Cardiac fibroblast (primary cell): ENCODE measurements around the gene NFKBIA.

Experiments
- DNase-seq, 2 donors: peaks; one replicate each; pipeline versions ENCODE4 v3.0.0 to v3.0.0-alpha.2; 2010; ENCODE audit warnings: low read depth in 2 of 2
- H3K4me3 ChIP-seq, 2 donors: replicated peaks in 1 of 2; 1 replicate in 1 of 2; 2 replicates in 1 of 2; pipeline ENCODE4 v1.5.1; 2011; ENCODE audit warnings: low read depth in 2 of 2, low read length in 2 of 2, mild to moderate bottlenecking in 2 of 2, moderate library complexity in 1 of 2
- CTCF ChIP-seq: IDR thresholded peaks from one replicate; pipeline ENCODE4 v1.5.1; 2011; ENCODE audit warnings: low read depth, mild to moderate bottlenecking, low read length, inconsistent platforms

Gene NFKBIA

GRCh38 chr14:35433826-35434225 is 29.3 kb upstream of the NFKBIA start:
- H3K4me3 ChIP-seq = no peak overlapping the region

DNA sequence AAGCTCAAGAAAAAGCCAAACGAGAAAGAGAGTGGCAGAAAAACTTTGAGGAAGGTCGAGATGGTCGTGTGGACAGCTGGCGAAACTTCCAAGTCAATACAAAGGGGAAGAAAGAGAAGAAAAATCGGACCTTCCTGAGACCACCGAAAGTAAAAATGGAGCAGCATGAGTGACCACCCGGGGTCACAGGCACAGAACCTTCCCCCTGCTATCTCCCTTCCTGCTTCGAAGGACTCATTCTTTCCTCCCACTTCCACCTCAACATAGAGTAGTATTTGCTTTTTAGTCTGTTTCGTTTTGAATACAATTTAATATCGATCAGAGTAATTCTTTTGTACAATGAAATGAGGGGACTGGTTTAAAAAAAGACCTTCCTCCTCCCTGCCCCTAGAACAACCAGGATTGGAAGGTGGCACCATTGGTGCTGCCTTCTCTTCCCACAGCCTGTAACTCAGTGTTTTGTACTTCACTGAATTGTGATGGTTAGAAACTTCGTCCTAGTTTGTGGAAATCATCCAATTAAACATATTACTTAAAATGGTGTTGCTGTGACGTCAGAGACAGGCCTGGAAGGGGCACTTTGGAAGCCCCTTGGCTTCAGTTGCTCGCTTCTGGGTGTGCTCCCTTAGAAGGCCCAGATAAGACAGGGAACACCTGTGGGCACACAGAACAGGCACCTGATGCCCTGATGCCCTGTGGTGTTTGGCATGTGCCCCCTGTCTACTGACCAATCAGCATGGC is 26.1 kb upstream of the NFKBIA start:
- no peak overlapping the region for H3K4me3 ChIP-seq

More at GRCh38 chr14:35433826-35434225, 29.3 kb upstream of the NFKBIA start:
- DNase-seq = no peak
- no peak for TF ChIP-seq CTCF

GRCh38 chr14:35429951-35430350 is 25.4 kb upstream of the NFKBIA start:
- no peak overlapping the region for H3K4me3 ChIP-seq
- TF ChIP-seq CTCF = no peak
- DNase-seq = no peak

More for the DNA sequence above, 26.1 kb upstream of the NFKBIA start:
- DNase-seq = no peak
- TF ChIP-seq CTCF = no peak

DNA sequence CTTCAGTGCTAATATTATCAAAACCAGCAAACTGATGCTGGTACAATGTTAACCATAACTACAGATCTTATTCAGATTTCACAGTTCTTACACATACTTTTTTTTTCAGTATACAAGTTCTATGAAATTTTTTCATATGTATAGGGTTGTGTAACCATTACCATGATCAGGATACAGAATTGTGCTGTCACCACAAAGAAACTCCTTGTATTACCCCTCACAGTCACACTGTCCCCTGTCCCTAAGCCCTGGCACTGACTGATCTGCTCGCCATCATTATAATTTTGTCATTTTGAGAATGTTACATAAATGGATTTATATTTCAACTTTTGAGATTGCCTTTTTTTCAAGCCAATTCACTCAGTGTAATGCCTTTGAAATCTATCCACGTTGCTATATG is 21.3 kb upstream of the NFKBIA start:
- H3K4me3 ChIP-seq = no peak overlapping the region
- no peak for DNase-seq
- no peak for TF ChIP-seq CTCF

DNA sequence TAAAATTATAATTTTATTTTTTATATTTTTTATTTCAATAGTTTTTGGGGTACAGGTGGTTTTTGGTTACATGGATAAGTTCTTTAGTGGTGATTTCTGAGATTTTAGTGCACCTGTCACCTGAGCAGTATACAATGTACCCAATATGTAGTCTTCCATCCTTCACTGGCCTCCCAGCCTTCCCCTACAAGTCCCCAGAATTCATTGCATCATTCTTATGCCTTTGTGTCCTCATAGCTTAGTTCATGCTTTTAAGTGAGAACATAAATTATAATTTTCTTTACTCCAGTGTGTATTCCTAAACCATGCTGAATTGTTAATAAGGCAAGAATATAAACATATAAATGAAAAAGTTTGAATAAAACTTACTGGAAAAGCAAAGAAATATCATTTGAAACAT is 19.1 kb upstream of the NFKBIA start:
- no peak for TF ChIP-seq CTCF

GRCh38 chr14:35420036-35420811 is 15.7 kb upstream of the NFKBIA start:
- DNase-seq = peak; percentile 64 to 78
- H3K4me3 ChIP-seq = no peak overlapping the region
- no peak for TF ChIP-seq CTCF

More for the DNA sequence above, 19.1 kb upstream of the NFKBIA start:
- DNase-seq = no peak
- H3K4me3 ChIP-seq = no peak overlapping the region
